Panc1 (cell line): ENCODE data around the gene SPDYE16.
"Not testable (repeated sequence)": the region's sequence is repeated elsewhere in the genome, so short reads cannot be mapped to it uniquely, and the experiment has no call there.

Experiments
- POLR2AphosphoS5 ChIP-seq: IDR thresholded peaks from 2 replicates; pipeline ENCODE4 v1.6.1; 2012; ENCODE audit warnings: mild to moderate bottlenecking, low read depth, low read length, moderate library complexity
- REST ChIP-seq, 2 experiments: IDR thresholded peaks; 2 replicates each; pipeline ENCODE4 v1.6.1; 2011 to 2012; ENCODE audit warnings: low read depth in 2 of 2, control low read depth in 1 of 2, low read length in 1 of 2, mild to moderate bottlenecking in 1 of 2, moderate library complexity in 1 of 2; ENCODE audit not compliant: insufficient read depth in 1 of 2
- SIN3A ChIP-seq: IDR thresholded peaks from 2 replicates; pipeline ENCODE4 v1.6.1; 2012; ENCODE audit warnings: low read depth, mild to moderate bottlenecking, low read length, moderate library complexity, borderline replicate concordance; ENCODE audit not compliant: insufficient read depth
- TCF7L2 ChIP-seq: IDR thresholded peaks from 2 replicates; pipeline ENCODE4 v1.6.1; 2011; ENCODE audit warnings: mild to moderate bottlenecking, low read depth, low read length, inconsistent platforms
- TF ChIP-seq, protein P1 (sequence below): fragments of 450-650 bp; IDR thresholded peaks from 2 replicates; pipeline ENCODE4 v1.5.1; 2017; ENCODE audit warnings: mild to moderate bottlenecking

DNA sequence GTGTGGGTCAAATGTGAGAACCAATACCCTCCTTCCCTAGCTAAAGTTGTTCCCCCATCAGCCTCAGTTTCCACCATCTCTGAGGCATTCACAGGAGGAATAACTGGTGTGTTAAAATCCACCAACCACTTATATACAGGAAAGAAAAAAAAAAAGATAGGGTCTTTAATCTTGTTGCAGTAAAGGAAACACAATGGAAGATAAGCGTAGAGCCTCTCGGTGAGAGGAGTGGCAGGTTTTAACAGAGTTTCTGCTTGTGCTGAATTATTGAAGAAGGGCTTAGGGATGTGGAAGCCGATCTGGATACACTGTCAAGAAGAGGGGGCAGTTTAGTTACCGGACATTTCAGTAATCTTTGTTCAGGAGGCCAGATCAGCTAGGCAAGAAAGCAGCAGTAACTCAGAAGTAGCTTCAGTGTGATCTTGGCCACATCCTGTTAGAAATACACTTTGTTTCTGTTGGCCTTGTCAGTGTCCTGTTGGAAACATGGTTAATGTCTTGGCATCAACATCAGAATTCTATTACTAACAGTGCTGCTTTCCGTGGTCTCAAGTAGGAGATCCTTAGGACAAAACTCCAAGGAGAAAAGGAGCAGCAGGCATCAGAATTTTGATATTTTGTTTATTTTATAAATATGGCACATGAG lies 40.7 kb upstream of the SPDYE16 start:
- TF ChIP-seq, protein P1, sequence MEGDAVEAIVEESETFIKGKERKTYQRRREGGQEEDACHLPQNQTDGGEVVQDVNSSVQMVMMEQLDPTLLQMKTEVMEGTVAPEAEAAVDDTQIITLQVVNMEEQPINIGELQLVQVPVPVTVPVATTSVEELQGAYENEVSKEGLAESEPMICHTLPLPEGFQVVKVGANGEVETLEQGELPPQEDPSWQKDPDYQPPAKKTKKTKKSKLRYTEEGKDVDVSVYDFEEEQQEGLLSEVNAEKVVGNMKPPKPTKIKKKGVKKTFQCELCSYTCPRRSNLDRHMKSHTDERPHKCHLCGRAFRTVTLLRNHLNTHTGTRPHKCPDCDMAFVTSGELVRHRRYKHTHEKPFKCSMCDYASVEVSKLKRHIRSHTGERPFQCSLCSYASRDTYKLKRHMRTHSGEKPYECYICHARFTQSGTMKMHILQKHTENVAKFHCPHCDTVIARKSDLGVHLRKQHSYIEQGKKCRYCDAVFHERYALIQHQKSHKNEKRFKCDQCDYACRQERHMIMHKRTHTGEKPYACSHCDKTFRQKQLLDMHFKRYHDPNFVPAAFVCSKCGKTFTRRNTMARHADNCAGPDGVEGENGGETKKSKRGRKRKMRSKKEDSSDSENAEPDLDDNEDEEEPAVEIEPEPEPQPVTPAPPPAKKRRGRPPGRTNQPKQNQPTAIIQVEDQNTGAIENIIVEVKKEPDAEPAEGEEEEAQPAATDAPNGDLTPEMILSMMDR: not testable (repeated sequence)
- not testable (repeated sequence) for TF ChIP-seq REST (IDR thresholded peaks at IDR 0.05; ENCODE audit: insufficient read depth in 1 of 2, low read depth in 2 of 2, low read length in 1 of 2); SIN3A; POLR2AphosphoS5; TCF7L2
